Uterus (tissue), 2 donors: ENCODE measurements around the gene BEND7.

ENCODE experiments used
- CTCF ChIP-seq, 4 experiments: fragments of 200-600 bp in 2 of 4; fragments of 450-650 bp in 2 of 4; sonication (generic) in 2 of 4; IDR thresholded peaks; one replicate each; pipeline ENCODE4 v1.5.1; 2016 to 2019; ENCODE audit warnings: antibody characterized with exemption in 4 of 4, mild to moderate bottlenecking in 2 of 4, moderate library complexity in 1 of 4
- POLR2A ChIP-seq, 2 donors: fragments of 450-650 bp; IDR thresholded peaks; one replicate each; pipeline ENCODE4 v1.6.1; 2016; ENCODE audit warnings: antibody characterized with exemption in 2 of 2, mild to moderate bottlenecking in 1 of 2, moderate library complexity in 1 of 2

- TF ChIP-seq CTCF (IDR thresholded peaks at IDR 0.05) (no peak), POLR2A (IDR thresholded peaks at IDR 0.05) (no peak)
Observed at GRCh38 chr10:13395540-13395939, 133.3 kb downstream of the BEND7 start.
